HTR-8/SVneo (cell line): ENCODE measurements around the gene ATP8A2.

ENCODE experiments used
- DNase-seq: peaks from one replicate; pipeline ENCODE4 v3.0.0; 2011; ENCODE audit warnings: low spot score, mixed read lengths; ENCODE audit not compliant: insufficient read length
- FAIRE-seq: peaks from 2 replicates; lab custom pipeline; 2011; peaks lifted over from hg19 to GRCh38; lab: Jason Lieb, UNC

ATP8A2 gene

DNA sequence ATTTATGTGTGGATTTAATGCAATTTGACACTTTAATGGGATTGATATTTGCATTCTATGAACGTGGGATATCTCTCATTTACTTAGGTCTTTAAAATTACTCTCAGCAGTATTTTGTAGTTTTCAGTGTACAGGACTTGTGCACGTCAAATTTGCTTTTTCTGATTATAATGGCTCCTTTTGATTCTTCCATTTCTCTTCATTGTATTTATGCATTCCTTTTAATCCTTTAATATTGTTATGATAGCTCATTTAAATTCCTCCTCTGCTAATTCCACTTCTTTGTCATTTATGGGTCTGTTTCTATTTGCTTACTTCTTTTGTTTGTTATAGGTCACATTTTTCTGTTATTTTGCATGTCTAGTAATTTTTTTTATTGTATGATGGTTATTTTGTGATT lies 226.6 kb downstream of the ATP8A2 start:
- DNase-seq = no peak
- no peak for FAIRE-seq

DNA sequence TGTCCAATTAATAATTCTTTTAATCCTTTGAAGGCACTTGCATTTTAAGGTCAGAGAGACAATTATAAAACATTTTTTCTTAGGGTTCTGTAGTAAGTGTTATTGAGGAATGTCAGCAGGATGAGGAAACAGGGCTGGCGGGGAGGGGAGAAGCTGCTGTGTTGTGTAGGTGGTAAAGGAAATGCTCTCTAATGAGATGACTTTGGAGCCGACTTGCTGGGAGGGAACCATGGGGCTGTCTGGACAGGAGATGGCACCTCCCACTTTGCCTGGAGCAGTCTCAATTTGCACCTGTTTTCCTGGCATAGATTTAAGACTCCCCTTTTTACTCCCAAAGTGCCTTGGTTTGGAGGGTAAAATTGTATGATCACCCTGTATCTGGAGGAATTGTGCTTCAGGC lies 230.4 kb downstream of the ATP8A2 start:
- FAIRE-seq (no peak), DNase-seq (no peak)

DNA sequence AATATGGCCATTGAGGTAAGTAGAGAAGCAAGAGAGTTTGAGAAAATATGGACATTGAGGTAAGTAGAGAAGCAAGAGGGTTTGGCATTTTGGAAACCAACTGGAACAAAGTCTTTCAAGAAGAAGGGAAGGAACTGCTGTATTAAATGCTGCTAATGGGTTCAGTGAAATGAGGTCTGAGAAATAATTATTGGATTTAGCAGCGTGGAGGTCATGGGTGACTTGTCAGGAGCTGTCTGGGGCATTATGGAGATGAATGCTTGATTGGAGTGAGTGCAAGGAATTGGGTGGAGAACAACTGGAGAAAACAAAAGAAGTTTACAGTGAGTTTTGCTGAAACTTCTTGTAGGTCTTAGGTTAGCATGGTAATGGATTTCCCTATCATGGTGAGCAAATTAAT lies 232.3 kb downstream of the ATP8A2 start:
- FAIRE-seq = no peak

GRCh38 chr13:25607096-25607495 lies 235.3 kb downstream of the ATP8A2 start:
- DNase-seq = no peak
- FAIRE-seq = no peak

More for the DNA sequence above, 232.3 kb downstream of the ATP8A2 start:
- DNase-seq = no peak

DNA sequence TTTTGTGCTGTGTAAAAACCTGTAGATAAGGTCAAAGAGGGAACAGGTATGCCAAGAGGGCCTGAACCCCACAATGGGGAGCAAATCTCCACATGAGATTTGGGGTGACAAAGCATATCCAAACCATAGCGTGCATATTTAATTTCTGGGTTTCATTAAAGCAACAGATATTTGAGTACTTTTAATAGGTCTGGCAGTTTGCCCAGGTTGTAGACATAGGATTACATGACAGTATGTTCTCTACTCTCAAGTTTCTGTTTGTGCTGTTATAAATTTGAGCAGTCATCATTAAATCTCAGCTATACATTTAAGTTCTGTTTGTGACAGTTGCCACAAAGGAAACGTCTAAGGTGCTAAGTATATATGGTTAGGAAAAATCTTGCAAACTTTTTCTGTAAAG lies 236.4 kb downstream of the ATP8A2 start:
- DNase-seq (no peak), FAIRE-seq (no peak)

GRCh38 chr13:25616674-25617073 lies 244.9 kb downstream of the ATP8A2 start:
- no peak for DNase-seq
- FAIRE-seq = no peak

GRCh38 chr13:25619897-25620296 lies 248.1 kb downstream of the ATP8A2 start:
- no peak for FAIRE-seq
- DNase-seq = no peak

DNA sequence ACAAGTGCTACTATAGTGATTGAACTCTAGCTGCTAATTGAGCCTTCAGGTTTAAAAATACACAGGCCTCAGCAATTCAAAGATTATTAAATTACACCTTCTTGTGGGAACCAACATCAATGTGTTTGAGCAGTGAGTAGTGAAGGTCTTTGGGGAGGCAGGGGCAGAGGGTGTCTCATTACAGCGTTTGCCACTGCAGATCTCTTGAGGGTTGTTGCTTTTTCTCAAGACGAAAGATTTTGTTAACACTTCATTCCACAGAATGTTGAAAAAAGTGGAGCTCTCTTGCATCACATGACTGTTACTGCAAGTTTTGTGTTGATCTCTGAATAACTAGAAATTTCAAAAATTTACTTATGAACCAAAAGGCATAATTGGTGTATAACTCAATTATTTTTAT lies 253.6 kb downstream of the ATP8A2 start:
- no peak for FAIRE-seq
- no peak for DNase-seq

DNA sequence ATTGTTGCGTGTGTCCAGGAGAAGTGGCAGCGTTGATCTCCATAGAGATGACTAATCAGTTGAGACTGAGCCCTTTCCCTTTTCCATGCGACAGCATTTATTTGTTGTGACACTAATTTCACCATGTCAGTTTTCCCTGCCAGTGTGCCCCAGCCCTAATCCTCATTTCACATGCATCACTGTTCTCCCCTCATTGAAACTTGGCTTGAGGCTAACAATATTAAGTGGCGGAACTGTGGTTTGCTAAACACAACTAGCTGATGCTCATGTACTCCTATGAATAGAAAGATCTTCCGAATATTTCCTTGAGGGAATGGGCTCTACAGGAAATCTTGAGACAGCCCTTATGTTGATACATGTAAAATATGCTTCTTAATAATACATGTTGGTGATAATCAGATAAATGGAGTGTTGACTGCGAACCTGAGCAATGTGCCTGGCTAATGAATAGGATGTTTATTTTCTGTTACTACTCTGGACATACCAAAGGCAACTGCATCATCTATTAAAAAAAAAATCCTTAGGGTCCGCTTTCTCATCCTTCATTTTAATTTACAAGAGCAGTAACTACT lies 258.6 kb downstream of the ATP8A2 start:
- no peak for DNase-seq
- no peak for FAIRE-seq

- DNase-seq (no peak), FAIRE-seq (no peak)
Observed at GRCh38 chr13:25632166-25632888, 260.6 kb downstream of the ATP8A2 start.

DNA sequence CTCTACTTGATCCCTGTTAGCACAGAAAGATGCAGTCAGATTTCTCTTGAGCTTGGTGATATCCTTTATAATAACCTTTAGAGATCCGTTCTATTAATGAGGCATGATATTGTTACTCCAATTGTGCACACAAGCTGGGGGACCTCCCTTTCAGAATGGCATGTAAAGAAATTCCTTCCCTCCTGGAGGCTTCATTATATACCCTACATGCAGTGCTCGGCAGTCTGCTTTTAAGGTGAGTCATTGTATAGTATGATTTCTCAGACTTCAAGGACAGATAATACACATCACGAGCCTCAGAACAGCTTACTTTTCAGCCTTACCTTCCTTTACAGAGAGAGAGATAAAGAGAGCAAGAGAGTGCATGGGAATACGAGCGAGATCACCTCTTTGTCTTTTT lies 261.3 kb downstream of the ATP8A2 start:
- DNase-seq (no peak), FAIRE-seq (no peak)

DNA sequence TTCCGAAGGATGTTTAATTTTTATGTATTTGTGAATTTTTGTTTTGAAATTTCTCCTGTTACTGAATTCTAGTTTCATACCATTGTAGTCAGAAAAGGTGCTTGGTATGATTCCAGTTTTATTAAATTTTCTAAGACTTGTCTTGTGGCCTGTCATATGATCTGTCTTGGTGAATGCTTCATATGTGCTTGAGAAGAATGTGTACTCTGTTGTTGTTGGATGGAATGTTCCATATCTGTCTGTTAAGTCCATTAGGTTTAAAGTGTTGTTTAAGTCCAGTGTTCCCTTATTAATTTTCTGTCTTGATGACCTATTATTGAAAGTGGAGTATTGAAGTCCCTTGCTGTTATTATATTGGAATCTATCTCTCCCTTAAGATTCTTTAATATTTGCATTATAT lies 273.9 kb downstream of the ATP8A2 start:
- FAIRE-seq (no peak), DNase-seq (no peak)

GRCh38 chr13:25649001-25649633 lies 277.3 kb downstream of the ATP8A2 start:
- no peak for FAIRE-seq
- DNase-seq = no peak

- FAIRE-seq = no peak
- DNase-seq = no peak
Observed at GRCh38 chr13:25652764-25653163, 281.0 kb downstream of the ATP8A2 start.

- FAIRE-seq (no peak), DNase-seq (no peak)
Observed at GRCh38 chr13:25654322-25654721, 282.5 kb downstream of the ATP8A2 start.

DNA sequence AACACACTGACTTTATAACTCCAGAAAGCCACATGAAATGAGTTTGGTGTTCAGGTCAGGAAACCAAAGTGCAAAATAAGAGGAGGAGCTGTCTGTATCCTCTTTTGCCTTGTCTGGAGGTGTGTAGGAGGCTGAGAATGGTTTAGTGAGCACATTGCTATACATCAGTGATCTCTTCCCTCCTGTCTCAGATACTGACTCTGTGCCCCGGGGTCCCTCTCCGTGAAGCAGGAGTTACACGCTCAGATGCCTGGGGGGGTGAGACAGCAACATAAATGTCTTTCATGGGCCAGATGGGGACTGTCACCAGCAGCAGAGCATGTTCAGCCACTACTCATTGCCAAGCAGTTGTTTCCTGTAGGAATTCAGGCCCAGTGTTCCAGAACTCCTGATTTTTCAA lies 285.4 kb downstream of the ATP8A2 start:
- DNase-seq (no peak), FAIRE-seq (no peak)

DNA sequence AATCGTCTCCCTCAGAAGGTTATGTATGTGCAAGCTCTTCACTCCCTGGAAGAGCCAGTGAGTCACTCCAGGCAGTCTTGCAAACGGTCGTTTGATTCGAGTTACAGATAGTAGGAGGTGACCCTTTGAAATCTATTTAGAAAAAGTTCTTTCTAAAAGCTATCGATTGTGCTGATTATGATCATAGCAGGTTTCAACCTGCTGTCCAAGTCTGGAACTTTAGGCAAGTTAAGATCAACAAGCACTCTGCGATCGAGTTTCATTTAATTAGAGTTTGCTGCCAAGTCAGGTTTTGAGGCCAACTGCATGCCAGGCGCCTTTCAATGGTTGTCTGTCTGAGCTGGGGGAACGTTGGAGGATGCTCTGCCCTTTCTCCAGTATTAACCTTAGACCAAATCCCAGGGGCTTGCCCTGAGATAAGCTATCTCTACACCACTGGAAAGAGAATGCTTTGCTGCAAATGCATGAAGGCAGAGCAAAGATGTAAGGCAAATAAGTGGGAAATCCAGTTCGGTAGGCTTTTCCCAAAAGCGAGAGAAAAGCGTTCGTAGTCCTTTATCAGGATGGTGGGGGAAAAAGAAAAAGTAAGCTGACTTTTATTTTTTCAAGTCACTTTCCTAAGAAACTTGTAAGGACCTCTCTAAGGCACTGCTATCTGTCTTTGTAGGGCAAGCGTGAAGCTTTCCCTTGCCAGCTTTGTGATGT lies 287.5 kb downstream of the ATP8A2 start:
- FAIRE-seq = no peak

DNA sequence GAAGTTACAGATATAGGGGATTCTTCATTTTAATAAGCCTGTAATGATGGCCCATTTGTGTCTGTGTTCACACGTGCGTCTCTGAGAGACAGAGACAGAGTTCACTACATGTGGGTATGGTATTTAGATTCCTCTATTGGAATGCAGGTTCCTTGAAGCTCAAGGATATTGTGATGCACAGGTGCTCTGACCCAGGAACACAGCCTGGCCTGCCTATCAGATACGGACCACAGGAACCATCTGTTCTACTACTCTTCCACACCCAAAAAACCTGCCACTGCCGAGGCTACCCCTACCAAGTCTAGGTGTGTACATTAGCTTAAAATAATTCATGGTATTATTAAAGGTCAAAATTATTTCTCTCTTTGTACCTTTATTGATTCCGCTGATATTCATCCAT lies 289.2 kb downstream of the ATP8A2 start:
- no peak for DNase-seq
- no peak for FAIRE-seq

More for the DNA sequence above, 287.5 kb downstream of the ATP8A2 start:
- no peak for DNase-seq

- FAIRE-seq = no peak
- no peak for DNase-seq
Observed at GRCh38 chr13:25662516-25662915, 290.7 kb downstream of the ATP8A2 start.

DNA sequence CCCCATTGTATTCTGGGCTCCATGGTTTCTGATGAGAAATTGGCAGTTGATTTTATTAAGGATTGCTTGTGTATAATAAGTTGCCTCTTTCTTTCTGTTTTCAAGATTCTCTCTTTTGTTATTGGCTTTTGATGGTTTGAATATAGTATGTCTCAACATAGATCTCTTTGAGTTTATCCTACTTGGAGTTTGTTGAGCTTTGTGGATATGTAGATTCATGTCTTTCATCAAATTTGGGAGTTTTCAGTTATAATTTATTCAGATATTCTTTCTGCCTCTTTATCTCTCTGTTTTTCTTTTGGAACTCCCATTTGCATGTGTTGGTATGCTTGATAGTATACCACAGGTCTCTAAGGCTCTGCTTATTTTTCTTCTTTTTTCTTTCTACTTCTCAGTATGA lies 296.6 kb downstream of the ATP8A2 start:
- FAIRE-seq (no peak), DNase-seq (no peak)

DNA sequence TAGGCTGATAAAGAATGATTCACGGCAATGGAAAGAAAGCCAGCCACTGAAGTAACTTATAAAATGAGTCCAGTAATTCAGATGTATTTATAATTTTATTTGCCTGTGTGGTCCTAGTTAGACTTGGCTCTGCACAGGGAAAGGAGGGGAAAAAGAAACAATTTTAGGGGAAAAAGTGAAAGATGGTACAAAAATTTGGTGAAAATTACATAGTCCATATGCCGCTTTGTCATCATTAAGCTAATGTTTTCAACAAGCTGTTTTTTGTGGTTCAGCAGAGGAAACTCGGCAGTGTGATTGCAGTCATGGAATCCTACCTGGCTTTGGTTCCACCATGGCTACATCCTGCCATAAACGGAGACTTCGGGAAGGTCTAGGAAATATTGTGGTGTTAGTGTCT lies 301.9 kb downstream of the ATP8A2 start:
- no peak for FAIRE-seq
- no peak for DNase-seq
